Measurements from ENCODE around the gene LPP.

GRCh38 chr3:188432802-188433520 is 279.0 kb downstream of the LPP start:
- TF ChIP-seq CTCF (IDR thresholded peaks at IDR 0.05) (no peak), POLR2A (IDR thresholded peaks at IDR 0.05) (no peak)
